Measurements from ENCODE around the gene CDK18.

- TF ChIP-seq, protein P1, sequence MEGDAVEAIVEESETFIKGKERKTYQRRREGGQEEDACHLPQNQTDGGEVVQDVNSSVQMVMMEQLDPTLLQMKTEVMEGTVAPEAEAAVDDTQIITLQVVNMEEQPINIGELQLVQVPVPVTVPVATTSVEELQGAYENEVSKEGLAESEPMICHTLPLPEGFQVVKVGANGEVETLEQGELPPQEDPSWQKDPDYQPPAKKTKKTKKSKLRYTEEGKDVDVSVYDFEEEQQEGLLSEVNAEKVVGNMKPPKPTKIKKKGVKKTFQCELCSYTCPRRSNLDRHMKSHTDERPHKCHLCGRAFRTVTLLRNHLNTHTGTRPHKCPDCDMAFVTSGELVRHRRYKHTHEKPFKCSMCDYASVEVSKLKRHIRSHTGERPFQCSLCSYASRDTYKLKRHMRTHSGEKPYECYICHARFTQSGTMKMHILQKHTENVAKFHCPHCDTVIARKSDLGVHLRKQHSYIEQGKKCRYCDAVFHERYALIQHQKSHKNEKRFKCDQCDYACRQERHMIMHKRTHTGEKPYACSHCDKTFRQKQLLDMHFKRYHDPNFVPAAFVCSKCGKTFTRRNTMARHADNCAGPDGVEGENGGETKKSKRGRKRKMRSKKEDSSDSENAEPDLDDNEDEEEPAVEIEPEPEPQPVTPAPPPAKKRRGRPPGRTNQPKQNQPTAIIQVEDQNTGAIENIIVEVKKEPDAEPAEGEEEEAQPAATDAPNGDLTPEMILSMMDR (optimal IDR thresholded peaks at IDR 0.05 in 1 of 3, IDR thresholded peaks at IDR 0.05 in 1 of 3, conservative IDR thresholded peaks at IDR 0.05 in 1 of 3; ENCODE audit: extremely low read depth in 1 of 3, insufficient read depth in 2 of 3, low read length in 3 of 3) = no peak
- TF ChIP-seq EZH2 (IDR thresholded peaks at IDR 0.05; ENCODE audit: low read length) = no peak
Observed at GRCh38 chr1:205536759-205537361, 32.4 kb downstream of the CDK18 start.

All from keratinocyte (primary cell).